ENCODE data around the gene FRMPD4.
"Not testable (repeated sequence)": the region's sequence is repeated elsewhere in the genome, so short reads cannot be mapped to it uniquely, and the experiment has no call there.

The FRMPD4 gene

GRCh38 chrX:12446342-12447075 is 308.2 kb downstream of the FRMPD4 start:
- DNase-seq: no peak

GRCh38 chrX:12447448-12448064 is 309.3 kb downstream of the FRMPD4 start:
- peak; percentile 33 for DNase-seq

GRCh38 chrX:12452268-12452667 is 314.0 kb downstream of the FRMPD4 start:
- no peak for DNase-seq

- no peak for DNase-seq
Measured at GRCh38 chrX:12460929-12461328, 322.7 kb downstream of the FRMPD4 start.

- DNase-seq: no peak
Measured at GRCh38 chrX:12463052-12463451, 324.8 kb downstream of the FRMPD4 start.

- no peak for DNase-seq
Measured at GRCh38 chrX:12463873-12464272, 325.6 kb downstream of the FRMPD4 start.

GRCh38 chrX:12467321-12467720 is 329.0 kb downstream of the FRMPD4 start:
- DNase-seq: no peak

GRCh38 chrX:12469296-12469695 is 331.0 kb downstream of the FRMPD4 start:
- DNase-seq: no peak

GRCh38 chrX:12471061-12471460 is 332.8 kb downstream of the FRMPD4 start:
- DNase-seq: no peak

- no peak for DNase-seq
Measured at GRCh38 chrX:12480956-12481355, 342.7 kb downstream of the FRMPD4 start.

- no peak for DNase-seq
Measured at GRCh38 chrX:12488220-12488619, 349.9 kb downstream of the FRMPD4 start.

- DNase-seq: no peak
Measured at GRCh38 chrX:12488771-12489170, 350.5 kb downstream of the FRMPD4 start.

GRCh38 chrX:12489341-12489740 is 351.1 kb downstream of the FRMPD4 start:
- DNase-seq: no peak

GRCh38 chrX:12494400-12495138 is 356.3 kb downstream of the FRMPD4 start:
- no peak for DNase-seq

- DNase-seq: no peak
Measured at GRCh38 chrX:12496343-12496742, 358.1 kb downstream of the FRMPD4 start.

- no peak for DNase-seq
Measured at GRCh38 chrX:12497832-12498591, 359.7 kb downstream of the FRMPD4 start.

- DNase-seq: no peak
Measured at GRCh38 chrX:12505127-12505526, 366.9 kb downstream of the FRMPD4 start.

GRCh38 chrX:12515384-12515783 is 377.1 kb downstream of the FRMPD4 start:
- not testable (repeated sequence) for DNase-seq

- no peak for DNase-seq
Measured at GRCh38 chrX:12526306-12526705, 388.0 kb downstream of the FRMPD4 start.

- DNase-seq: not testable (repeated sequence)
Measured at GRCh38 chrX:12538096-12538495, 399.8 kb downstream of the FRMPD4 start.

- not testable (repeated sequence) for DNase-seq
Measured at GRCh38 chrX:12542251-12542650, 404.0 kb downstream of the FRMPD4 start.

GRCh38 chrX:12548341-12548740 is 410.1 kb downstream of the FRMPD4 start:
- DNase-seq: no peak

- no peak for DNase-seq
Measured at GRCh38 chrX:12548746-12549145, 410.5 kb downstream of the FRMPD4 start.

Data from NCI-H1417 treated with DMSO at 0.1 percent for 48 hours (cell line).